HL-60 (cell line): ENCODE measurements around the gene DSG4.

ENCODE experiments used
- DNase-seq, 2 experiments: peaks; one replicate each; pipeline ENCODE4 v3.0.0-alpha.2; 2010 to 2020; ENCODE audit warnings: low read depth in 1 of 2, low spot score in 1 of 2
- H3K27ac ChIP-seq: fragments of 250-450 bp; sonication (Bioruptor Pico); replicated peaks from 2 replicates; pipeline ENCODE4 v1.5.1; 2020; ENCODE audit warnings: mild to moderate bottlenecking, moderate library complexity
- H3K27me3 ChIP-seq: fragments of 250-450 bp; sonication (Bioruptor Pico); 2 replicates; pipeline ENCODE4 v1.5.1; 2021; ENCODE audit warnings: mild to moderate bottlenecking, moderate library complexity; ENCODE audit not compliant: insufficient read depth, poor library complexity, severe bottlenecking
- H3K4me3 ChIP-seq: replicated peaks from 2 replicates; pipeline ENCODE4 v1.5.1; 2011; ENCODE audit warnings: mild to moderate bottlenecking, control low read depth, low read length; ENCODE audit not compliant: insufficient read depth
- CTCF ChIP-seq: IDR thresholded peaks from one replicate; pipeline ENCODE4 v1.5.1; 2011; ENCODE audit warnings: low read length, control low read depth, inconsistent platforms; ENCODE audit not compliant: insufficient read depth
- GABPA ChIP-seq: IDR thresholded peaks from 2 replicates; pipeline ENCODE4 v1.6.1; 2012; ENCODE audit warnings: low read depth
- POLR2AphosphoS5 ChIP-seq: IDR thresholded peaks from 2 replicates; pipeline ENCODE4 v1.6.1; 2012; ENCODE audit warnings: low read depth
- REST ChIP-seq: IDR thresholded peaks from 2 replicates; pipeline ENCODE4 v1.6.1; 2012; ENCODE audit warnings: low read depth; ENCODE audit not compliant: insufficient replicate concordance
- SPI1 ChIP-seq: IDR thresholded peaks from 2 replicates; pipeline ENCODE4 v1.6.1; 2012; ENCODE audit warnings: low read depth, mild to moderate bottlenecking, borderline replicate concordance

DSG4 gene

GRCh38 chr18:31428211-31428610 is 51.6 kb downstream of the DSG4 start:
- no peaks in the 10 kb centered on the region for H3K27me3 ChIP-seq
- no peak overlapping the region for H3K27ac ChIP-seq
- TF ChIP-seq CTCF, result no peak
- TF ChIP-seq REST, result no peak
- TF ChIP-seq GABPA, result no peak
- TF ChIP-seq SPI1, result no peak
- no peak for DNase-seq
- H3K4me3 ChIP-seq, result no peak overlapping the region

- DNase-seq, result no peak
- H3K4me3 ChIP-seq, result no peak overlapping the region
- no peak overlapping the region for H3K27ac ChIP-seq
- TF ChIP-seq SPI1 (no peak), GABPA (no peak), POLR2AphosphoS5 (no peak), REST (no peak), CTCF (no peak)
- no peaks in the 10 kb centered on the region for H3K27me3 ChIP-seq
These were observed 53.0 kb downstream of the DSG4 start for GRCh38 chr18:31429623-31430022.

- no peak for TF ChIP-seq POLR2AphosphoS5
- TF ChIP-seq GABPA, result no peak
- TF ChIP-seq SPI1, result no peak
- TF ChIP-seq CTCF, result no peak
- no peak for TF ChIP-seq REST
- Histone ChIP-seq H3K27me3 (no peaks in the 10 kb centered on the region), H3K4me3 (no peak overlapping the region), H3K27ac (no peak overlapping the region)
- no peak for DNase-seq
These were observed 53.5 kb downstream of the DSG4 start for GRCh38 chr18:31430072-31430471.
